Measurements from ENCODE around the gene PCGF1.
A peak's percentile ranks its signal among the peaks of the same experiment; 100 is the strongest.

PCGF1 gene

GRCh38 chr2:74530239-74531187 is 23.0 kb upstream of the PCGF1 start:
- TF ChIP-seq POLR2A (IDR thresholded peaks at IDR 0.05; ENCODE audit: low read length): peak; percentile 89
- TF ChIP-seq GATA1 (IDR thresholded peaks at IDR 0.05; ENCODE audit: low read depth, low read length): peak; percentile 63
- peak; percentile 97 to 99 for DNase-seq

- TF ChIP-seq POLR2A (IDR thresholded peaks at IDR 0.05; ENCODE audit: low read length): peak; percentile 95
- TF ChIP-seq GATA1 (IDR thresholded peaks at IDR 0.05; ENCODE audit: low read depth, low read length): no peak
- DNase-seq: peak; percentile 98 to 99
These were observed 22.1 kb upstream of the PCGF1 start, which contains the start of the genes AUP1 and HTRA2 for GRCh38 chr2:74529357-74530238. TSS of gene AUP1 (minus strand) at chr2:74529706. CDS start at chr2:74529629, 77 bp downstream. TSS of gene HTRA2 (plus strand) at chr2:74529933. CDS start at chr2:74530007, 74 bp downstream.

- no peak for DNase-seq
- TF ChIP-seq GATA1 (IDR thresholded peaks at IDR 0.05; ENCODE audit: low read depth, low read length) (no peak), POLR2A (IDR thresholded peaks at IDR 0.05; ENCODE audit: low read length) (no peak)
These were observed 21.3 kb upstream of the PCGF1 start for GRCh38 chr2:74528600-74529356.

- TF ChIP-seq POLR2A (IDR thresholded peaks at IDR 0.05; ENCODE audit: low read length) (no peak), GATA1 (IDR thresholded peaks at IDR 0.05; ENCODE audit: low read depth, low read length) (no peak)
- DNase-seq: no peak
These were observed 20.2 kb upstream of the PCGF1 start for GRCh38 chr2:74527741-74528140.

- no peak for TF ChIP-seq POLR2A (IDR thresholded peaks at IDR 0.05; ENCODE audit: low read length)
- TF ChIP-seq GATA1 (IDR thresholded peaks at IDR 0.05; ENCODE audit: low read depth, low read length): no peak
- DNase-seq: no peak
These were observed 19.2 kb upstream of the PCGF1 start for GRCh38 chr2:74526649-74527230.

- TF ChIP-seq GATA1 (IDR thresholded peaks at IDR 0.05; ENCODE audit: low read depth, low read length) (no peak), POLR2A (IDR thresholded peaks at IDR 0.05; ENCODE audit: low read length) (no peak)
- peak; percentile 55 to 58 for DNase-seq
These were observed 18.5 kb upstream of the PCGF1 start, which contains the start of gene DQX1 for GRCh38 chr2:74525717-74526648. TSS of gene DQX1 (minus strand) at chr2:74526231. CDS start at chr2:74525729, 502 bp downstream.

GRCh38 chr2:74524955-74525716 is 17.6 kb upstream of the PCGF1 start:
- DNase-seq: no peak
- TF ChIP-seq GATA1 (IDR thresholded peaks at IDR 0.05; ENCODE audit: low read depth, low read length) (no peak), POLR2A (IDR thresholded peaks at IDR 0.05; ENCODE audit: low read length) (no peak)

- TF ChIP-seq POLR2A (IDR thresholded peaks at IDR 0.05; ENCODE audit: low read length): no peak
- no peak for TF ChIP-seq GATA1 (IDR thresholded peaks at IDR 0.05; ENCODE audit: low read depth, low read length)
- no peak for DNase-seq
These were observed 16.5 kb upstream of the PCGF1 start for GRCh38 chr2:74524005-74524404.

- no peak for DNase-seq
- TF ChIP-seq GATA1 (IDR thresholded peaks at IDR 0.05; ENCODE audit: low read depth, low read length) (no peak), POLR2A (IDR thresholded peaks at IDR 0.05; ENCODE audit: low read length) (no peak)
These were observed 15.0 kb upstream of the PCGF1 start for GRCh38 chr2:74522516-74522915.

GRCh38 chr2:74516650-74517049 is 9.2 kb upstream of the PCGF1 start:
- no peak for TF ChIP-seq POLR2A (IDR thresholded peaks at IDR 0.05; ENCODE audit: low read length)
- TF ChIP-seq GATA1 (IDR thresholded peaks at IDR 0.05; ENCODE audit: low read depth, low read length): no peak
- no peak for DNase-seq

- peak; percentile 85 to 86 for DNase-seq
- TF ChIP-seq POLR2A (IDR thresholded peaks at IDR 0.05; ENCODE audit: low read length) (no peak), GATA1 (IDR thresholded peaks at IDR 0.05; ENCODE audit: low read depth, low read length) (no peak)
These were observed 8.6 kb upstream of the PCGF1 start for GRCh38 chr2:74515981-74516633.

Data from erythroblast (primary cell).